Measurements from ENCODE around the gene IQGAP2. TPM values are rescaled to one million over a fixed set of nuclear protein-coding genes. Genes with fewer than 3 reads are reported as not detected.

The IQGAP2 gene
- total RNA-seq, 2 experiments from 2014 or later: 37.7 to 39.1 TPM

DNA sequence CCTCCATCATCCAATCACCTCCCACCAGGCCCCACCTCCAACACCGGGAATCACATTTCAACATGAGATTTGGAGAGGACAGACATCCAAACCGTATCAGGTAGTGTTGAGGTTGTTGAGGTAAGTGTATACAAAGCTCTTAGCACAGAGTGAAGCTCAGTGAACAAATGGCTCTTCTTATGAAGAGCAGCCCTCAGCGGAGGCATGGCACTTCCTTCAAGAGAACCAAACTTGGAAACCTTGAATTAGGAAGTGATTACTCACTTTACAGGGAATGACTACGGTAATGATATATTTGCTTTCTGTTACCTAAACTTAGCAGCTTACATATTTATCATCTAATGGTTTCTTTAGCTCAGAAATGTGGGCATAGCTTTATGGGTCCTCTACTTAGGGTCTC is 92.8 kb downstream of the IQGAP2 start:
- ATAC-seq (no peak), DNase-seq (no peak)
- Mint-ChIP-seq H3K4me3 (no peak overlapping the region), H3K9me3 (no peaks in the 10 kb centered on the region), H3K4me1 (ENCODE audit: low read depth) (peaks cover 42% of the 10 kb centered on the region), H3K27me3 (no peaks in the 10 kb centered on the region), H3K27ac (peak overlapping the region; percentile 50), H3K36me3 (ENCODE audit: low read depth) (peaks cover 6% of the 10 kb centered on the region)
- intact Hi-C loops (cut with micrococcal nuclease): no loop called here
- POLR2A ChIA-PET: no interaction called here
- TF ChIP-seq, protein P1, sequence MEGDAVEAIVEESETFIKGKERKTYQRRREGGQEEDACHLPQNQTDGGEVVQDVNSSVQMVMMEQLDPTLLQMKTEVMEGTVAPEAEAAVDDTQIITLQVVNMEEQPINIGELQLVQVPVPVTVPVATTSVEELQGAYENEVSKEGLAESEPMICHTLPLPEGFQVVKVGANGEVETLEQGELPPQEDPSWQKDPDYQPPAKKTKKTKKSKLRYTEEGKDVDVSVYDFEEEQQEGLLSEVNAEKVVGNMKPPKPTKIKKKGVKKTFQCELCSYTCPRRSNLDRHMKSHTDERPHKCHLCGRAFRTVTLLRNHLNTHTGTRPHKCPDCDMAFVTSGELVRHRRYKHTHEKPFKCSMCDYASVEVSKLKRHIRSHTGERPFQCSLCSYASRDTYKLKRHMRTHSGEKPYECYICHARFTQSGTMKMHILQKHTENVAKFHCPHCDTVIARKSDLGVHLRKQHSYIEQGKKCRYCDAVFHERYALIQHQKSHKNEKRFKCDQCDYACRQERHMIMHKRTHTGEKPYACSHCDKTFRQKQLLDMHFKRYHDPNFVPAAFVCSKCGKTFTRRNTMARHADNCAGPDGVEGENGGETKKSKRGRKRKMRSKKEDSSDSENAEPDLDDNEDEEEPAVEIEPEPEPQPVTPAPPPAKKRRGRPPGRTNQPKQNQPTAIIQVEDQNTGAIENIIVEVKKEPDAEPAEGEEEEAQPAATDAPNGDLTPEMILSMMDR (IDR thresholded peaks at IDR 0.05): no peak
- CTCF ChIA-PET: interaction anchor here (0.9 kb wide), 2 partner anchors 21 to 38 kb away, joined by 3 to 4 read pairs; no protein-coding TSS in a partner anchor

DNA sequence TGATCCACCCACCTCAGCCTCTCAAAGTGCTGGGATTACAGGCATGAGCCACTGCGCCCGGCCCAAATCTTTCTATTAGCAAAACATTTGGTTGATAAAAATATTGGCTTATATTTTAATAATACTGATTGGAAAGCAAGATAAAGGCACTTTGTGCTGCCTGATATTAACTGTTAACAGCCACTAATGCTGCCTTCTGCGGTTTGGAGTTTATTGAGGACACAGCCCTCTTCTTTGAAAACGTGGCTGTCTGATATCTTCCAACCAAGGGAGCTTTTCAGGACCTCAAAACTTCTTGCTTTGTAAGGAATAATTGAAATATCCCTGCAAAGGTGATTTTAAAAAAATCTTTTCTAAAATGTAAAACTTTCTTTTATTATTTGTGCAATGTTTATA is 94.0 kb downstream of the IQGAP2 start:
- POLR2A ChIA-PET: no interaction called here
- H3K4me3 Mint-ChIP-seq: no peak overlapping the region
- CTCF ChIA-PET: no interaction called here
- peaks cover 36% of the 10 kb centered on the region for H3K4me1 Mint-ChIP-seq (ENCODE audit: low read depth)
- intact Hi-C loops (cut with micrococcal nuclease): no loop called here
- ATAC-seq (no peak), DNase-seq (no peak)
- peaks cover 6% of the 10 kb centered on the region for H3K36me3 Mint-ChIP-seq (ENCODE audit: low read depth)
- H3K9me3 Mint-ChIP-seq: no peaks in the 10 kb centered on the region
- TF ChIP-seq, protein P1 (IDR thresholded peaks at IDR 0.05): no peak
- no peaks in the 10 kb centered on the region for H3K27me3 Mint-ChIP-seq
- H3K27ac Mint-ChIP-seq: no peak overlapping the region

DNA sequence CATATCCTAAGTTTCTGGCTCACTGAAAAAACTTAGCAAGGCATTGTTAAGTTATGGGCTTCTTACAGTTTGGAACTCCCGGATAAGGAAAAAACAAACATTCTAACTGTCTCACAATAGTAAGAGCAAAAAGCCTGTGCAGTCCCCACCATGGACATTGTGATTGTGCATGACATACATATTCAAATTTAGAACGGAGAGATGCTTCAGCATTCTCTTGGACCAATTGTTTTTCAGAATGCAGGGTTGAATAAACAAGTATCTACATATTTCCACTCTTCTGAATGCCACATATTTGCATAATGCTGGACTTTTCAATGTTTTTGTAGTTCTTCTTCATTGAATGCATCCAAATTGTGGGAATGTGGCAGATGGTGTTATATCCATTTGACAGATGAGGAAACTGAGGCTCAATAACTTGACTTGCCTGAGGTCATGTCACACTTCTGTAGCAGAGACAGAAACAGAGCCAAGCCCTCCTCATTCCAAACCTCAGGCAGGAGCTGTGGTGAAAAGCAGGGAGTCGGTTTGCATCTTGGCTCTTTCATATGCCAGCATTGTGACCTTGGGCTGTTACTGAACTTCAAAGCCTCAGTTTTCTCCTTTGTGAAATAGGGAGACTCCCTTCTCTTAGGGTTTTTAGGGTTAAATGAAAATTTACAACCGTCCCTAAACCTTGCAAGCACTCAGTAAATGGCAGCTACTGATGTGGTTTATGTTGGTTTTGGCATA is 95.1 kb downstream of the IQGAP2 start:
- Mint-ChIP-seq H3K27ac (no peak overlapping the region), H3K9me3 (no peaks in the 10 kb centered on the region), H3K4me1 (ENCODE audit: low read depth) (peaks cover 32% of the 10 kb centered on the region), H3K27me3 (no peaks in the 10 kb centered on the region), H3K36me3 (ENCODE audit: low read depth) (peaks cover 6% of the 10 kb centered on the region), H3K4me3 (no peak overlapping the region)
- DNase-seq: no peak
- no peak for ATAC-seq
- intact Hi-C loops (cut with micrococcal nuclease): no loop called here
- ChIA-PET CTCF (no interaction called here), POLR2A (interaction anchor here (1.2 kb wide), 1 partner anchor 24 kb away, joined by 3 read pairs; no protein-coding TSS in a partner anchor)
- TF ChIP-seq, protein P1 (IDR thresholded peaks at IDR 0.05): no peak

DNA sequence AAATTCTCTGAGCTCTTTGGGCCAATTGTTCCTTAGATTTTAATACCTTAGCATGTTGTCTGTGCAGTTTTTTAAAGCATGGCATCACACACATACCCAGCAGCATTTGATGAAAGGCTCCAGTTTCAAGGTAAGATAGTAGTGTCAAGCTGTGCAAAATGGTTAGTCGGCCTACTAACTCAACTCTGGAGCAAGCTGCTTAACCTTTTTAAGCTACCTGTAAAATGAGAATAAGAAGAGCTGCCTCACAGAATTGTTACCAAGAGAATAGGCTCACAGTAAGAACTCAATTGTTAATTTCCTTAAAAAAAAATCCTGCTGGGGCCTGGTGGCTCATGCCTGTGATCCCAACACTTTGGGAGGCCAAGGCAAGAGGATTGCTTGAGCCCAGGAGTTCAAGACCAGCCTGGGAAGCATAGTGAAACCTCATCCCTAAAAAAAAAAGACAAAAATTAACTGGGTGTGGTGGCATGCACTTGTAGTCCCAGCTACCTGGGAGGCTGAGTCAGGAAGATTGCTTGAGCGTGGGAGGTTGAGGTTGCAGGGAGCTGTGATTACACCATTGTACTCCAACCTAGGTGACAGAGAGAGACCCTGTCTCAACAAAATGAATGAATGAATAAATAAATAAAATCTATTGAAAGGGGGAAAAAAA is 96.5 kb downstream of the IQGAP2 start:
- Mint-ChIP-seq H3K36me3 (ENCODE audit: low read depth) (peaks cover 3% of the 10 kb centered on the region), H3K9me3 (no peaks in the 10 kb centered on the region), H3K27me3 (no peaks in the 10 kb centered on the region), H3K4me3 (no peak overlapping the region), H3K27ac (no peak overlapping the region), H3K4me1 (ENCODE audit: low read depth) (peaks cover 36% of the 10 kb centered on the region)
- ChIA-PET POLR2A (interaction anchor here (0.6 to 1.1 kb wide), 2 partner anchors 13 to 174 kb away, joined by 3 to 4 read pairs; no protein-coding TSS in a partner anchor), CTCF (no interaction called here)
- intact Hi-C loops (cut with micrococcal nuclease): no loop called here
- ATAC-seq (no peak), DNase-seq (no peak)
- TF ChIP-seq, protein P1 (IDR thresholded peaks at IDR 0.05): no peak
